ENCODE measurements around the gene PTPN7.

The PTPN7 gene

DNA sequence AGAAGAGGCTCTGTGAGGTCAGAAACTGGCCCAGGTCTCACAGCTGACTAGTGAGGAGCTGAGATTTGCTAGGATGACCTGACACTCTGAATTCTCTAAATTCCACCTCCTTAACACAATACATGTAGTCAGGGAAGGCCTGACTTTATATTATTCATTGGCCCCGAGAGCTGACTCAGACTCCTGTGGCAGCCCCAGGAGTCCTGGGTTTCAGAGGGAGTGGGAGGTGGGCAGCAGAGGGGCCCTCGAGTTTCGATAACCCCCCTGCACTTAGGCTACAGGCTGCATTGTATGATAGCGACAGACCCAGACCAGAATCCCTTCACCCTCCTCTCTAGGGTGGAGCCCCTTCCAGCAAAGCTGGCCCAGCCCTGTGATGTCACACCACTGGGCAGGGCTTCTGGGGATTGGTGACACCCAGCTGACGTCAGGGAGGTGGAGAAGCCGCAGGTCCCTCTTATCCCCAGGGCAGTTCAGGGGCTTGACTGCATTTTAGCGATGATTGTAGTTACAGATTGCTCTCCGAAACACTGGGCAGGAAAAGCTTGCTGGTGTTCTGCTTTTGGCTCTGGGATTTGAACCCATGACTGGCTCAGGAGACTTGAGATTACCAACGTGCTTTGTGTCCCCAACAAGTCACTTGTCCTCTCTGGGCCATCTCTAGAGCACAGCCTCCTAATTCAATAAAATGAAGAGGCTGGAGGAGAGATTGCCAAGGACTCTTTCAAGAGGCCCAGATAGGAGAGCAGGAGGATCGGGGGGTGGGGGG is 54.6 kb downstream of the PTPN7 start:
- peak; percentile 68 to 82 for DNase-seq

DNA sequence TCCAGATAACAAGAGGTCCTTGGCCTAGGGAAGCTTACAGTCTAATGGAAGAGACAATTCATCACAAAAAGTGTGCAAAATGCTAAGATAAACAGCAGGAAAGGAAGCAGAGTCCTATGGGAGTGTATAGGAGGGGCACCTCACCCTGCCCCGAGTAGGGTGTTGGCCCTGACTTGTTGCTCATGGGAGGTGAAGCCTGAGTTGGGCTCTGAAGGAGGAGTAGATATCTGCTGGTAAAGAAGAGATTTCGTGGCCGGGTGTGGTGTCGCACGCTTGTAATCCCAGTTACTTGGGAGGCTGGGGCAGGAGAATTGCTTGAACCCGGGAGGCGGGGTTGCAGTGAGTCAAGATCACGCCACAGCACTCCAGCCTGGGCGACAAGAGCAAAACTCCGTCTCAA is 56.3 kb downstream of the PTPN7 start:
- DNase-seq: no peak

DNA sequence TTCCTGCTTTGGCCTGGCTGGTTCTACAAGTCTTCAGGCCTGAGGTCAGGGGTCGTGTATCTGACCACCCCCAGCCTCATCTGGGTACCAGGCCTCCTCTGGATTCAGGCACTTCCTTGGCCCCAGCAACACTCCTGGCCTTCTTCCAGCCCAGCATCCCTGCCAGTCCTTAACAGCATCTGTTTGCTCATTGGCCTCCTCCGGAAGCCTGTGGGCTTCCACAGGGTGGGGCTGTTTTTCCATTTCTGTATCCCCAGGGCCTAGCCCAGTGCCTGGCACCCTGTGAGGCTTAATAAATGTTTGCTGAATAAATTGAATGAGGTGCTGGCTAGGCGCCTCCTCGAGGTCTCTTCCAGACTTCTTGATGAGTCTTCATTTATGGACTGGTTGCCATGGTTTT is 59.2 kb downstream of the PTPN7 start:
- DNase-seq: peak; percentile 66 to 79
